HG02943 (cell line): ENCODE data around the gene UGDH.
A peak's percentile ranks its signal among the peaks of the same experiment; 100 is the strongest.
"Not testable (repeated sequence)": the region's sequence is repeated elsewhere in the genome, so short reads cannot be mapped to it uniquely, and the experiment has no call there.

Experiments used
- ATAC-seq: cut with Tn5 transposase; IDR thresholded peaks from one replicate; pipeline ENCODE4 v1.9.1; 2021; ENCODE audit warnings: mild to moderate bottlenecking, low read depth, moderate library complexity; ENCODE audit not compliant: unreplicated experiment

The UGDH gene

GRCh38 chr4:39497909-39498726 is 29.1 kb downstream of the UGDH start:
- no peak for ATAC-seq

DNA sequence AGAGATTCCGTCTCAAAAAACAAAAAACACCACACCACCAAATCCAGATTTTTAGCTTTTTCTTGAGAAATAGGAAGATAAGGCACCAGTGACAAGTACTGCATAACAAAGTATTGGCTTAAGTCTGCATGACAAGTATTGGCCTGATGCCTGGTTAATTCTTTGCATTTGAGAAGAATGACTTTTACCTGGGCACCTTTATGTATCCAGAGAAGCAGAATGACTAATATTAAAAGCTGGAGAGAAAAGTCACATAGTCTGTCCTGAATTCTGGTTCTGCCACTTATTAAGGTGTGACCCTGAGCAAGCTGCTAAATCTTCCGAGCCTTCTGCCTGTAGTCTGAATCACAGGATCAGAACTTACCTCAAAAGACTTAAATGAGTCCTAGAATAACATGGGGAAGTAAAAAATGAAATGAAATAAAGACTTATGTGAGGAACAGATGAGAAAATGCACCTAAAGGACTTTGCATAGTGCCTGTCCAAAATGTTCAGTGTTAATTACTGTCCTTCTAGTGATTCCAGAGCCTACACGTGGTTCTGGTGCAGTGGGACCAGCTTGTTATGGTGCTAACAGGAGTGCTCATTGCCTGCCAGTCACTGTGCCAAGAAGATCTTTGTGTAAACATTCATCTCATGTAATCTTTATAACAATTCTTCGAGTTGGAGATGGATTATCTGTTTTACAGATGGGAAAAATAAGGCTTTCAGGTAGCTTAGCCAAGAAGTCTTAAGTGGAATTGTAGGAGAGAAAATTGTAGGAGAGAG is 31.6 kb downstream of the UGDH start:
- ATAC-seq, result no peak

DNA sequence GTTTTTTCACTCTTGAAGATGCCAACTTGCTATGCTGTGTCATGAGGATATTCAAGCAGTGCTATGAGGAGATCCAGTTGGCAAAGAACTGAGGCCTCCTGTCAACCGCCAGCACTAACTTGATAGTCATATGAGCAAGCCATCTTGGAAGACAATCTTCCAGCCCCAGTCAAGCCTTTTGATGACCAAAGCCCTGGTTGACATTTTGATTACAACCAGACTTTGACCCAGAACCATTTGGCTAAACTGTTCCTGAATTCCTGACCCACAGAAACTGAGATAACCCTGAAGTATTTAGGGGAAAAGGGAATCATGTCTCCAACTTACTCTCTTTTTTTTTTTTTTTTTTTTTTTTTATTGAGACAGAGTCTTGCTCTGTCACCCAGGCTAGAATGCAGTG is 32.9 kb downstream of the UGDH start:
- no peak for ATAC-seq

DNA sequence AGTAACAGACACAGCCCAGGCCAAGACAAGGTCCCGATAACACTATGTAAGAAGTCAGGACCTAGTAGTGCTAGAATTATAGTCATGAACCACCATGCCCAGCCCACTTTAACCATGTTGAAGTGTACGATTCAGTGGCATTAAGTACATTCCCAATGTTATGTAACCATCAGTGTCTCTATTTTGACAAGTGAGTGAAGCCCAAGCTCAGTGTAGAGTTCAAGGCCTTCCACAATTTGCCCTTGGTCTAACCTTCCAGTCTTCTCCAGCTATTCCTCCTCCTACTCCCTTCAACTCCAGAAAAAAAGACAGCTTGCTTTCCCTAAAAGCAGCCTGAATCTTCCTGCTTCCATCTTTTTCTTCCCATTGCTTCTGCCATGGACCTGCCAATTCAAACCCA is 36.9 kb downstream of the UGDH start:
- ATAC-seq, result no peak

- no peak for ATAC-seq
These were observed 40.9 kb downstream of the UGDH start for GRCh38 chr4:39486221-39486804.

DNA sequence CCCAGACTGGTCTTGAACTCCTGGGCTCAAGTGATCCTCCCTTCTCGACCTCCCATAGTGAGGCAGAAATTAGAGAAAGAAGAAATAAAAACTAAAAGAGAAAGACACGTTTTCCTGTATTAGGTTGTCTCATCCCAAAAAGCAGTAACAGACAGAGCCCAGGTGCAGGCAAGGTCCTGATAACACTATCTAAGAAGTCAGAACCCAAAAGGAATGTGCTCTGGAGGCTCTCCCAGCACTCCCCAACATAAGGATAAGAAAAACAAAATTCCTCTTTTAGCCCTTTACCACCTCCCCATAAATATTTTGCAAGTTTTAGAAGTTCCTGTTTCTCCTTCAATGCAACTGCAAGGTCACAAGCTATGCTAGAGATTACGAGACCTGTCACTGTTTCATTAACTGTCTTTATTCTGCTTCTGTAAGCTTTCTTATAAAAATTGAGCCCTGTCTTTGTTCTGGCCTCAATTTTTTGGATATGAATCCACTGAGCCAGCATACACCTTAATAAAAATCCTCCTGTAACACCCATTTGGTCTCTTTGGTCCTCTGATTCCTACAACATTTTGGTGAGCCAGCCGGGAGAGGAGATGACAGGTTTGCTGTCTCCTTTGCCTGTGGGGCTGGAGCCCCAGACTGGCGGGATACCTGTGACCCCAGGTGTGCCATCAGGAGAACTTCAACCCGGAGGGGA is 42.5 kb downstream of the UGDH start:
- no peak for ATAC-seq

DNA sequence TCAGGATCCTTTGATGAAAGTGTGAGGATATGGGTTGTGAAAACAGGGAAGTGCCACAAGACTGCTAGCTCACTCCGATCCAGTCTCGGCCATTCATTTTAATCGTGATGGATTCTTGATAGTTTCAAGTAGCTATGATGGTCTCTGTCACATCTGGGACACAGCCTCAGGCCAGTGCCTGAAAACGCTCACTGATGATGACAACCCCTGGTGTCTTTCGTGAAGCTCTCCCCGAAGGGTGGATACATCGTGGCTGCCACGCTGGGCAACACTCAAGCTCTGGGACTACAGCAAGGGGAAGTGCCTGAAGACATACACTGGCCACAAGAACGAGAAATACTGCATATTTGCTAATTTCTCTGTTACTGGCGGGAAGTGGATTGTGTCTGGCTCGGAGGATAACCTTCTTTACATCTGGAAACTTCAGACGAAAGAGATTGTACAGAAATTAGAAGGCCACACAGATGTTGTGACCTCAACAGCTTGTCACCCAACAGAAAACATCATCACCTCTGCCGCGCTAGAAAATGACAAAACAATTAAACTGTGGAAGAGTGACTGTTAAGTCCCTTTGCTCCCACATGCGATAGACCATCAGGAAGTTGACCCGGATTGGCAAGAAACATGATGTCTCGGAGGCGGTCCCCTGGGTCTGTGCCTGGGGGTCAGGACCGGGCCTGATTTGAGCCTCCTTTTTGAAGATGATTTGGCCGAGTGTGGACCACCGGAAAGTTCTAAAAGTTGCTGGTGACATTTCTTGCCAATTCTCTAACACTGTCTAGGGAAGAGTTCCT is 46.1 kb downstream of the UGDH start:
- ATAC-seq, result no peak

- ATAC-seq, result no peak
These were observed 47.0 kb downstream of the UGDH start for GRCh38 chr4:39480251-39480650.

GRCh38 chr4:39476187-39476895 is 50.9 kb downstream of the UGDH start:
- no peak for ATAC-seq

- ATAC-seq, result no peak
These were observed 54.8 kb downstream of the UGDH start for GRCh38 chr4:39472396-39472795.

DNA sequence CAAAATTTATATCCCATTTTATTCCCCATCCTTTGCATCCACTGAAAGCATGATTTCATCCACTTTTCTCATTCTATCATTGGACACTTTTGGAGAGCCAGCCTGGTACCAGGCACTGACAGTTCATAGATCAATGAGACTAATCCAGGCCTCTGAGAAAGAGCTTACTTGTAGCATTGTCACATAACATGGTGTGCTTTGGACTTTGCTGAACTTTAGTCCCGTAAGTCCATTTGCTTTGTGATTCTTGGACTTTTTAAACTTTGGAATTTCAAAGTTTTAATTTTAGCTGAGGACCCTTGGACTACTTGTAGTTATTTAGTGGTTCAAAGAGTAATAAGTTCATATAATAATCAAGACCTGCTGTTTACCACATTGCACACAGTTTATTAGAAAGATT is 56.8 kb downstream of the UGDH start:
- ATAC-seq, result no peak

- ATAC-seq, result peak; percentile 62
These were observed 57.7 kb downstream of the UGDH start for GRCh38 chr4:39469429-39470077.

GRCh38 chr4:39467464-39467863 is 59.8 kb downstream of the UGDH start:
- no peak for ATAC-seq

DNA sequence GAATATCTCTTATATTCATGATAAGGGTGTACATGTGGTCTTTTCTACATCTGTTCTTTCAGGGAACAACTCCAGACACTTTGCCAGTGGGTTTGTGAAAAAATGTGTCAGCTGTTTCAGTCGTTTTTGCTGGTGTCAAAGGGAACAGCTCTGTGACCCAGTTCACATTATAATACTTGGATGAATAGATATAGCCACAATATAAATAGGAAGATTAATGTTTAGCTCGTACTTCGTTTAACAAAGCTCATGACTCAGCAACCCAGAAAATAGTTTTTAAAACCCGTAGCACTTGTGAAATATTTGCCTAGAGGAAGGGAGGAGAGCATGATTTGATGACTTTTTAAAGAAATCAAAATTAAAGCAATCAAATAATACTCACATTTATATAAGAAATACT is 60.5 kb downstream of the UGDH start:
- no peak for ATAC-seq

DNA sequence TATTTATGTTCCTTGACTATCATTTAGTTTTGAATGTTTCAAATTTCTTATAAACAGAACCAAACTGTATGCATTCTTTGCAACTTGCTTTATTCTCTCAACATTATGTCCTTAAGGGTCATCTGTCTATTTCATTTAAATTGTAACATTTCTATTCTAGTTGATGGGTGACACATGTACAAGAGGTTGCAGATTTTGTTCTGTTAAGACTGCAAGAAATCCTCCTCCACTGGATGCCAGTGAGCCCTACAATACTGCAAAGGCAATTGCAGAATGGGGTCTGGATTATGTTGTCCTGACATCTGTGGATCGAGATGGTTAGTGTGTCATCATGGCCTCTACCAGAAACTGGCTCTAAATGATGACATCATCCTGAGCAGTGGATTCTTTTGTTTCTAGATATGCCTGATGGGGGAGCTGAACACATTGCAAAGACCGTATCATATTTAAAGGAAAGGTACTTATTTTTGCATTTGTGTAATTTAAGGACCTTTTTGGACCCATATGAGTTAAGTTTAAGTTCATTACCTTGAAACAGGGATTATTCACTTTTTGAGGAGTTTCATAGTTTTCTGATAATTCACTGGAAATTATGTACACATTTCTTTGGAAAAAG is 62.2 kb downstream of the UGDH start:
- ATAC-seq, result no peak

DNA sequence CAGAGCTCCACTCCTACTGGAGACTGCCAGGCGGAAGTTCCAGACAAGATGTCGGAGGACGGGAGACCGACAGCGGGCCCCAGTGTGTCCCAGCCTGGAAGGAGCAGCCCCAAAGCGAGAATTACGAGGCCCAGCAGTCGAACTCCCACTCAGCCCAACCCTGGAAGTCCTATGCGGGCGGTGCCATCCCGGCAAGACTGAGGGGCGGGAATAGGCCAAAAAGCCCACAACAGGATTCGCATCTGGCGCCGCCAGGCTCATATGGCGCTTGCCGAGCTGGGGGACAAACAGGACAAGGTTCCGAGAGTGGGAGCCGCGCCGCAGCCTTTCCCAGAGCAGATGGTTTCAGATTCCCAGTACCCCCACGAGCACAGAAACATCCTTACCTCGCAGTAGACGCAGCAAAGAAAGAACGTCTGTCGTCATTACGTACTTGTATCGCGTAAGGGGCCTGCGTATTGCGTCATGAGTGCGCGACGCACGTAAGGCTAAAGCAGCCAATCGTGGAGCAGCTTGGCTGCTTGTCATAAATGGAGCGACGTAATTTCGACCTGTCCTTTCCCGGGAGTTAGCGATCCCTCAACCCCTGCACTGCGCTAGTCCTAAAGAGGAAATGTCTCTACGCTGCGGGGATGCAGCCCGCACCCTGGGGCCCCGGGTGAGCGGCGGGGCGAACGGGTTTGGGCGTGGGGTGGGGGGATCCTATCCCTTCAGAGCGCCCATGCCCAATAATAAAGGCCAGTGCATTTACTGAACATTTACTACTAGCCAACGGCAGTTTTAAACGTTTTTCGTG is 68.5 kb downstream of the UGDH start, which contains the start of the genes LIAS and RPL9:
Gene LIAS, plus strand, starts transcription at position 552 of the 796 bp plus-strand sequence. Its CDS starts 62 bp downstream, at position 614.
Gene RPL9, minus strand, starts transcription at position 418 of the 796 bp plus-strand sequence. CDS start 483 bp downstream, outside the sequence.
- peak; percentile 84 for ATAC-seq

DNA sequence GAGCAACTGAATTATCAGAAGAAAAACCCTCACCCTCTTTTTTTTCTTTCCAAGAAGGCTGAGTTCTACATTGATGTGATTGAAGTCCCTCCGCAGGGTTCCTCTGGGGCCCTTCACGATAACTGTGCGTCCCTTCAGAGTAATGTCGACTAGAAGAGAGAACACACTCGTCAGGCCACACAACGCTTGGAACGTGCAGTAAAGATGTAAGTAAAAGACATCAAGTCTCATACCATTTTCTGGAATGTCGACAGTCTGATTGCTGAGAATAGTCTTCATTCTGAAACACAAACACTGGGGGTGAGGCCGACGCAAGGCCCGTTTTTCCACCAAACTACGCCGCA is 69.1 kb downstream of the UGDH start:
- ATAC-seq, result not testable (repeated sequence)
